ENCODE measurements around the gene LRGUK. TPM values are rescaled to one million over a fixed set of nuclear protein-coding genes. Genes with fewer than 3 reads are reported as not detected.

LRGUK gene
- total and polyA plus RNA-seq, 2 of the 8 experiments (the other 6 are each of a cell fraction or from before 2014, with no cell fraction given), result 1.5 to 3.6 TPM

GRCh38 chr7:134108802-134109201 lies 18.3 kb upstream of the LRGUK start:
- ChIA-PET POLR2A (ENCODE audit: partially characterized antibody) (no interaction called here), CTCF (ENCODE audit: partially characterized antibody) (interaction anchor here (0.9 to 2.0 kb wide), 3 partner anchors 10 to 72 kb away, joined by 3 to 4 read pairs (median 3); no protein-coding TSS in a partner anchor)
- H3K23ac ChIP-seq (ENCODE audit: insufficient read length), result no peak overlapping the region
- H3K18ac ChIP-seq (ENCODE audit: extremely low read depth, low read length), result no peak overlapping the region; the same call in 1 of the 2 replicates
- no peak overlapping the region for H3K14ac ChIP-seq (ENCODE audit: insufficient read length)
- H2BK12ac ChIP-seq (ENCODE audit: low read depth, low read length), result no peak overlapping the region
- no peak for FAIRE-seq
- no peak overlapping the region for H2BK15ac ChIP-seq (ENCODE audit: low read length)
- no peak overlapping the region for H2AK5ac ChIP-seq (ENCODE audit: low read depth, low read length)
- no peak overlapping the region for H3K4ac ChIP-seq (replicated peaks; ENCODE audit: insufficient read length, low read depth, low read length)
- no peak for DNase-seq (ENCODE audit: low read depth in 1 of 2, low spot score in 2 of 2)
- peaks cover 0 to 4% (median 2%) of the 10 kb centered on the region in 4 experiments; a peak in 1 of 7 replicates for H3K4me1 ChIP-seq (replicated peaks in 1 of 4; ENCODE audit: control insufficient read depth in 3 of 4, insufficient read depth in 4 of 4, low read length in 3 of 4)
- H3K27me3 ChIP-seq (replicated peaks in 1 of 4; ENCODE audit: control insufficient read depth in 3 of 4, extremely low read depth in 1 of 4, insufficient read depth in 3 of 4, low read length in 3 of 4), result no peaks in the 10 kb centered on the region
- H3K36me3 ChIP-seq (ENCODE audit: control insufficient read depth in 2 of 4, insufficient read depth in 4 of 4, low read length in 3 of 4), result no peaks in the 10 kb centered on the region
- 90% methylated on average over 2 of the region's 2 CpGs; no CpG with 5 or more reads in 1 of the 2 experiments for WGBS, 2 experiments (ENCODE audit: extremely low coverage in 1 of 2, insufficient coverage in 1 of 2, insufficient read length in 1 of 2, insufficient replicate concordance in 2 of 2, low coverage in 1 of 2, low lambda C conversion rate in 2 of 2, missing lambda C conversion rate in 1 of 2)
- no peaks in the 10 kb centered on the region for H4K20me1 ChIP-seq (replicated peaks in 1 of 2; ENCODE audit: control insufficient read depth in 1 of 2, insufficient read depth in 2 of 2, low read length in 2 of 2)
- H3K27ac ChIP-seq (ENCODE audit: low read depth, low read length), result no peak overlapping the region
- H2BK120ac ChIP-seq (replicated peaks; ENCODE audit: low read depth, low read length), result no peak overlapping the region
- no peak overlapping the region for H4K91ac ChIP-seq (replicated peaks; ENCODE audit: insufficient read length, low read length)
- H3K23me2 ChIP-seq (ENCODE audit: low read depth, low read length), result no peaks in the 10 kb centered on the region
- H3K4me2 ChIP-seq (ENCODE audit: insufficient read depth in 1 of 2, low read depth in 2 of 2, low read length in 2 of 2), result no peak overlapping the region
- no peak overlapping the region for H2AFZ ChIP-seq (ENCODE audit: low read length)
- no peaks in the 10 kb centered on the region for H3K79me1 ChIP-seq (ENCODE audit: low read depth, low read length)
- no peak overlapping the region for H3K56ac ChIP-seq (replicated peaks; ENCODE audit: insufficient read length, low read depth, low read length)
- H2BK5ac ChIP-seq (ENCODE audit: low read depth, low read length), result no peak overlapping the region
- no peak overlapping the region for H3K4me3 ChIP-seq (ENCODE audit: extremely low read depth in 1 of 4, insufficient read depth in 2 of 4, low read depth in 3 of 4, low read length in 4 of 4)
- H3K79me2 ChIP-seq (ENCODE audit: control insufficient read depth in 1 of 2, insufficient read depth in 2 of 2, low read length in 2 of 2), result no peaks in the 10 kb centered on the region
- no peaks in the 10 kb centered on the region for H3K9me3 ChIP-seq (ENCODE audit: insufficient read depth in 2 of 2, low read depth in 1 of 2, low read length in 1 of 2)
- no peak overlapping the region for H4K5ac ChIP-seq (ENCODE audit: insufficient read length, low read depth, low read length)
- TF ChIP-seq RNF2 (IDR thresholded peaks at IDR 0.05; ENCODE audit: borderline replicate concordance, low read depth, low read length, missing control alignments, poor library complexity, severe bottlenecking) (no peak), ATF2 (IDR thresholded peaks at IDR 0.05; ENCODE audit: low read length) (no peak), SRF (IDR thresholded peaks at IDR 0.05; ENCODE audit: low read depth, low read length) (no peak), ATF3 (IDR thresholded peaks at IDR 0.05; ENCODE audit: insufficient read depth, low read depth, low read length) (no peak), EZH2 (IDR thresholded peaks at IDR 0.05; ENCODE audit: low read depth, low read length, severe bottlenecking) (no peak), SUZ12 (IDR thresholded peaks at IDR 0.05; ENCODE audit: low read length) (no peak), RFX5 (IDR thresholded peaks at IDR 0.05; ENCODE audit: borderline replicate concordance, low read depth, low read length) (no peak), JUND (IDR thresholded peaks at IDR 0.05; ENCODE audit: low read length) (no peak)
- no peak overlapping the region for H4K8ac ChIP-seq (ENCODE audit: extremely low read depth, insufficient read depth, low read length)
- H2BK20ac ChIP-seq (ENCODE audit: low read length), result no peak overlapping the region
- no peak overlapping the region for H3K9ac ChIP-seq (replicated peaks in 1 of 4; ENCODE audit: extremely low read depth in 1 of 4, low read depth in 3 of 4, low read length in 3 of 4)
